ENCODE results near the gene PSMD9.

The PSMD9 gene

DNA sequence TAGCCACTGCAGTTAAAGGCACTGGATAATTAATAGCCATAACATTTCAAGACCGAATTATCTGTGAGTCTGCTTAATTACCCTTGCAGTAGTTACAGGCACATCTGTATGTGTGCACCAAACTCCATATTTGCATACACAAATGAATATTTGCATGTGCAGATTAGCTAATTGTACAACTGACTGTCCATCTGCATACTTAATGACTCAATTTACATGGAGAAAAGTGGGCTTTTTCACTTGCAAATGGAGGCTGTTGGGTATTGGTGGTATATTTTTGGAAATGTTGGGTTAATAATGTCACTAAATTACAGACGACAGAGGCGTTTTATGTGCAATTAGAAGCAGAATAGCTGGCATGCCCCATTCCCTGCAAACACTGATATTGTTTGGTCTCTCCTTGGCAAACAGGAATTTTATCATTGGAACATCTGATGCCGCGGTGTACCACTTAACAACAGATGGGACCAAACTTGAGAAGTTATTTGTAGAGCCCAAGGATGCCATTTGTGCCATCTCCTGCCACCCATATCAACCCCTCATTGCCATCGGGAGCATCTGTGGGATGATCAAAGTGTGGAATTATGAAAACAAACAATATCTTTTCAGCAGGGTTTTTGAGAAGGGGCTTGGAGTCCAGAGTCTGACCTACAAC is 69.4 kb downstream of the PSMD9 start:
- no peak for DNase-seq

DNA sequence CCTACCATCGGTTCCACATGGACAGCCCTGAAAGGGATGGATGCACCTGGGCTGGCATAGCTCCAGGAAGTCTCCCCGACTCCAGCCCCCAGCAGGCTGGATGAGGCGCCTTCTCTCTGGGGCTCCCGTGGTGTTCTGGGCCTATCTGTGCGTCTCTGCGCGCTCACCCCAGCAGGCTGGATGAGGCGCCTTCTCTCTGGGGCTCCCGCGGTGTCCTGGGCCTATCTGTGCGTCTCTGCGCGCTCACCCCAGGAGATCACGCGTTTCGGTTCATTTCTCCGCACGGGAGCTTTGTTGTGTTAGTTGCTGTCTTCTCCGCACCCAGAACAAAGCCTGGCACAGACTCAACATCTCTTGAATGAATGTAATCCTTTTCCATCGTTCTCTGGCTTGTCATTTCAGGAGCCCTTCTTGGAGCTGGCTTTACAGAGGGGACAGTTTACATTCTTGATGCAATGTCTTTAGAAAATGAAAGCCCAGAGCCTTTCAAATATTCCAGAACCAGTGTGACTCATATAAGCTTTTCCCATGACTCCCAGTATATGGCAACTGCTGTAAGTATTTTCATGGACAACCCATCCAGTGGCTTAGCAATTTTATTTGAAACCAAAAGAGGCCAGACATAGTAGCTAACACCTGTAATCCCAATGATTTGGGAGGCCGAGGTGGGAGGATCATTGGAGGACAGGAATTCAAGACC is 70.1 kb downstream of the PSMD9 start:
- peak; percentile 71 for DNase-seq

DNA sequence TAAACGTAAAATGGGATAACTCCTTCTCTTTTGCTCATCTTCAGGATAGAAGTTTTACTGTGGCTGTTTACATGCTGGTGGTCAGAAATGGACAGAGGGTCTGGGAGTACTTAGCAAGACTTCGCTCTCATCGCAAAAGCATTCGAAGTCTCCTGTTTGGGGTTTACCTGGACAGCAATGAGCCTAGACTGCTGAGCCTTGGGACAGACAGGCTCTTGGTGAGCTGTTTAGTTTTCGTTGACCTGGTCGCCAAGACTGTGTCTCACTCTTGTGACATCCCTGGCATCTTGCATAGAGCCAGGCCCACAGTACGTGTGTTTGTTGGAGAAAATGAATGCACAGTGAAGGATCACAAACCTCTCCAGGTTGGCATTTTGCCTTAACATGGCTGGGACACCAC is 72.0 kb downstream of the PSMD9 start:
- no peak for DNase-seq

DNA sequence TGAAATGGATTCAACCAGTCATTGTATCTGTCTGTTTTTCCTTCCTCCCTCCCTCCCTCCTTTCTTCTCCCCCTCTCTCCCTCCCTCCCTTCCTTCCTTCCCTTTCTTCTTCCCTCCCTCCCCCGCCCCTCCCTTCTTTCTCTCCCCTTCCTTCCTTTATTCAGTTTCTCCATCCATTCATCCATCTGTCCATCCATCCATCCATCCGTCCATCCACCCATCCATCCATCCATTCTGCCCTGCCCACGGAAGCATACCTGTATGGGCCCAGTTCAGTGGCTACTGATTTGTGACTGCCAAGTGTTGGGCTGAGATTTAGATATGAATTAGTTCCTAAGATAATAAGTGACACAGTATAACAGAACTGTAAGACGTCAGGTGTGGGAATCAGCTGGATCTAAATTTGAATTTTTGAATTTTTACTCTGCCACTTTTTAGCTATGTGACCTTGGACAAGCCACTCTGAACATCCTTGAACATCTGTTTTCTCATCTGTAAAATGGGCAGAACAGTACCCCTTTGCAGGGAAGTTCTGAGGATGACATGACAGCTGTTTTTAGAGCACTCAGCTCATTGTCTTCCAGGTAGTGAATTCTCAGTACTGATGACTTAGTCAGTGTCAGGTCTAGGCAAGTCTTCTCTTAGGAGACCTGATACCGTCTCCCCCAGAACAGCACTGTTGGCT is 72.7 kb downstream of the PSMD9 start:
- DNase-seq: no peak

DNA sequence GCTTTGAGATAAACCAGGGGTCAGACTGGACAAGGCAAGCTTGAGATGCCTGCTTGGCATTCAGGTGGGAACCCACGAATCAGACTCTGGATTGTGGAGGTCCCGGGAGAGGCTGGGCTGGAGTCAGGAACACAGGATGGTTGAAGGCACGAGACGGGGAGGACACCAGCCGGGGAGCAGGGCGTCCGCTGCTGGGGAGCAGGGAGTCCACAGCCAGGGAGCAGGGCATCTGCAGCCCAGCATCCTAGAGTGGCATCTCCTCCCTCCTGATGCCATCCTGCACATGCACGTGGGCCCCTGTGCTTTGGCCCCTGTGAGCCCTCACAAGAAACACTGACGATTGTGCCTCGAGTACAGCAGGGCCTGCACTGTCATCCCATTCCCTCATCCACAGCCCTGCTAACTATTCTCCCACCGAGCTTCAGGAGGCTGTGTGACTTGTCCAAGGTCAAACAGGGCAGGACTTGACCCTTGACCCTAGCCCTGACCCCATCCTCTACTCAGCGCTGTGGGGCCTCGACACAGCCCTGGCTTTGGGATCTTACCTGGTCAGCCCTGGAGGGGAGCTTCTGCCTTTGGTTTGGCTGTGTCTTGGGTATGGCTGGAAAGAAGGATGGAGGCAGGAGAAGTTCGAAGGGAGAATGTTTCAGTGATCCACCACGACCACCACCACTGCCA is 74.9 kb downstream of the PSMD9 start:
- no peak for DNase-seq

DNA sequence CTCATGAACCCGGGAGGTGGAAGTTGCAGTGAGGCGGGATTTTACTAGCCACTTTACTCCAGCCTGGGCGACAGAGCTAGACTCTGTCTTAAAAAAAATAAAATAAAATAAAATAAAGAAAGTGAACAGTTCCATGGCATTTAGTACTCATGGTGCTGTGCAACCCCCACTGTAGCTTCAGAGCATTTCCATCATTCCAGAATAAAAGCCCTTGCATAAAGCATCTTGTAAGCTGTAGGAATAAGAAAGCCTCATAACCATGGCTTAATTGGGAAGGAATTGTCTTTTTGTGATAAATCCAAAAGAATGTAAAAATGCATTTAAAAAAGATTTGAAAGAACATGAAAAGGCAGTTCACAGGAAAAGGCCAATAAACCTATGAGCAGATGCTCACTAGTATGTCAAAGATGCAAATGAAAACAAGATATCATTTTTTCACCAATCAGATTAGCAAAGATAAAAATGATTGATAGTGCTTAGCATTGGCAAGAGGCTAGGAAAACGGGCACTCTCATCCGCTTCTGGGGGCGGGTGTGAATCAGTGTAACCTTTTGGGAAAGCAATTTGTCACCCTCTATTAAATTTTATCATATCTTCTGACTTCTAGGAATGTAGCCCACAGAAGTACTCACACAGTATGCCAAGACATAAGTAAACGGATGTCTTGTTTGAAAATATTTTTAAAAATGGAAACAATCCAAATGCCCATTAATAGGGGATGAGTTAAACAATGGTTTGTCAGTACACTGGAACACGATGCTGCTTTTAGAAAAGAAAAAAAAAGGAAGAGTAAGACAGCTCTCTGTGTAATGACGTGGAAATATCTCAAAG is 76.4 kb downstream of the PSMD9 start:
- DNase-seq: no peak

DNA sequence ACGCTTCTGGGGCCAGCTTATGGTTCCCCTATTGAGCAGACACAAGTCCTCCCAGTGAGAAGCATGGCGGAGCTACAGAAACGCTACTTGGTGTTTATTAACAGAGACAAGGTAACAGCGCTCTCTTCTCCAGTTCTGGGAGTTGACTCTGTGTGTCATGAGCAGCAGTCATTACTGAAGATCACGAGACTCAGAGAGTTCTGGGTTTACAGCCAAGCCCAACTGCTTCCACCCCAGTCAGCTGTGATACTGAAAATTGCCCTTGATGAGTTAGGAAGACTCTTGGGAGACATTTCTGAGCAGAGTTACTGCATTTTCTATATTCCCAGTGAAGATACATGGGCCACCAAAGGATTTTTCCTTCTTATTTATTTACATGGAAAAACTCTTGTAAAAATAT is 78.4 kb downstream of the PSMD9 start:
- DNase-seq: no peak
